Measurements from ENCODE around the gene METTL25.

DNA sequence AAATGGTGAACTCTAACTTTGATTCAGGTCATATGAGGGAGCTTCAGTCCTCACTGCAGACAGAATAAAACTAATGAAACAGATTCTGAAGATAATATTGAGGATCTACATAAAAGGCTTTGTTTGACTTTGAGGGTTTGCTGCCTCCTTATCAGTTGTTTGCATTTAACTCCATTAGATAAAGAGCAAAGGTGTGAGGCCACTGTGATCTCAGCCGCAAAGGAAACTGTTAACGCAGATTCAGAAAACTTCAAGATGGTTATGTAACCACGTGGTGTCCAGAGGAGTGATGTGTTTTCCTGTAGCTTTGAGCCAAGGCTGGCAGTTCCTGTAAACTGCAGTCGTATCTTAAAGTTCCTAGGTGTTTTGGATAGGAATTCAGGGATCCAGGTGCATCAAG is 67.8 kb downstream of the METTL25 start:
- TF ChIP-seq, protein P1, sequence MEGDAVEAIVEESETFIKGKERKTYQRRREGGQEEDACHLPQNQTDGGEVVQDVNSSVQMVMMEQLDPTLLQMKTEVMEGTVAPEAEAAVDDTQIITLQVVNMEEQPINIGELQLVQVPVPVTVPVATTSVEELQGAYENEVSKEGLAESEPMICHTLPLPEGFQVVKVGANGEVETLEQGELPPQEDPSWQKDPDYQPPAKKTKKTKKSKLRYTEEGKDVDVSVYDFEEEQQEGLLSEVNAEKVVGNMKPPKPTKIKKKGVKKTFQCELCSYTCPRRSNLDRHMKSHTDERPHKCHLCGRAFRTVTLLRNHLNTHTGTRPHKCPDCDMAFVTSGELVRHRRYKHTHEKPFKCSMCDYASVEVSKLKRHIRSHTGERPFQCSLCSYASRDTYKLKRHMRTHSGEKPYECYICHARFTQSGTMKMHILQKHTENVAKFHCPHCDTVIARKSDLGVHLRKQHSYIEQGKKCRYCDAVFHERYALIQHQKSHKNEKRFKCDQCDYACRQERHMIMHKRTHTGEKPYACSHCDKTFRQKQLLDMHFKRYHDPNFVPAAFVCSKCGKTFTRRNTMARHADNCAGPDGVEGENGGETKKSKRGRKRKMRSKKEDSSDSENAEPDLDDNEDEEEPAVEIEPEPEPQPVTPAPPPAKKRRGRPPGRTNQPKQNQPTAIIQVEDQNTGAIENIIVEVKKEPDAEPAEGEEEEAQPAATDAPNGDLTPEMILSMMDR (IDR thresholded peaks at IDR 0.05) = no peak
- TF ChIP-seq POLR2A (IDR thresholded peaks at IDR 0.05) = no peak
- TF ChIP-seq POLR2AphosphoS5 (IDR thresholded peaks at IDR 0.05) = no peak
- TF ChIP-seq EP300 (IDR thresholded peaks at IDR 0.05) = no peak

Measured in upper lobe of left lung (tissue), 4 donors.